GM19452 (cell line): ENCODE results near the gene PYDC2.
"Not testable (repeated sequence)": the region's sequence is repeated elsewhere in the genome, so short reads cannot be mapped to it uniquely, and the experiment has no call there.

Experiments
- ATAC-seq: cut with Tn5 transposase; IDR thresholded peaks from one replicate; pipeline ENCODE4 v1.9.1; 2021; ENCODE audit not compliant: unreplicated experiment

PYDC2 gene

DNA sequence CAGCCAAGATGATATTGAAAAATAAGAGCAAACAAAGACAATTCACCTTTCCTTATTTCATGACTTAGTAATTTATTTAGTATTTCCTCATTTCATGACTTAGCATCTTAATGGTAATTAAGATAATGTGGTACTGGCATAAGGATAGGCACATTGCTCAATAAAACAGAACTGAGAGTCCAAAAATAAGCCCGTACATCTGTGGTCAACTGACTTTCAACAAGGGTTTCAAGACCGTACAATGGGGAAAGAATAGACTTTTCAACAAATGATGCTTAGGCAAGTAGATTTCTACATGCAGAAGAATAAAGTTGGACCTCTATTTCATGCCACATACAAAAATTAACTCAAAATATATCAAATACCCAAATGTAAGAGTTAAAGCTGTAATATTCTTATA is 603 bp upstream of the PYDC2 start:
- no peak for ATAC-seq

DNA sequence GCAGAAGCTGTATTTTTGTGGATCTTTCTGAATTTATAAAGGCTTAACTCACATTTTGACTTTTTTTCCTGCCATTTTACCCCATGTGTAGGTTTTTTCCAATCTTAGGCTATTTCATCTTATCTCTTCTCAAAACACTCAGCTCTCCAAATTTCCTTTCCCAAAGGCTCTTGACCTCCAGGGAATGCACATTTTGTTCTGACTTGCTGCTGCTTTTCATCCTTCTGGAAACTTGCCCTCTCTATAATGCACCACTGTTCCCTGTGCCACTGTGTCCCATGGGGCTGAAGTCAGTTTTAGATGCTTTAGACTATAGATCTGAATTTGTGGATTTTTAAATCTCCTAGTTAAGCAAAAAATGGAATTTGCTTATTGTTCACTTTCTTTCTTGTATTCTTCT is 9.1 kb downstream of the PYDC2 start:
- no peak for ATAC-seq

DNA sequence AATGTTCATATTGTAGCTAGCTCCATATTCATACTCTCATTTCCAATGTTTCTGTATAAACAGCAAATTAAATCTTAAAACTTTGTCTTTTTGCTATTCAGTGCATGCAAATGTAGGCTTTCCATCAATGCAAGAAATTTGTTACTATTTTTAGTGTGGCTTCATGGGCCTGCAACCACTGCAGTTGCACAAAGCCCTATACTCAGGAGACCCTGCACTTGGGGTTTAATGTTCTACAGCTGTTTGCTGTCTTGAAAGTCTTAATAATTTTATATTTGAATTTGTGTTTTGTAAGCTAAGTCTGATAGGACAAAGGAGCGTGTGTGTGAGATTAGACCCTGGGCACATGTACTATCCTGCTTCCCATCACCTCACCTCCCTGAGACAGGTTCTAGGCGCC is 9.6 kb downstream of the PYDC2 start:
- ATAC-seq = no peak

DNA sequence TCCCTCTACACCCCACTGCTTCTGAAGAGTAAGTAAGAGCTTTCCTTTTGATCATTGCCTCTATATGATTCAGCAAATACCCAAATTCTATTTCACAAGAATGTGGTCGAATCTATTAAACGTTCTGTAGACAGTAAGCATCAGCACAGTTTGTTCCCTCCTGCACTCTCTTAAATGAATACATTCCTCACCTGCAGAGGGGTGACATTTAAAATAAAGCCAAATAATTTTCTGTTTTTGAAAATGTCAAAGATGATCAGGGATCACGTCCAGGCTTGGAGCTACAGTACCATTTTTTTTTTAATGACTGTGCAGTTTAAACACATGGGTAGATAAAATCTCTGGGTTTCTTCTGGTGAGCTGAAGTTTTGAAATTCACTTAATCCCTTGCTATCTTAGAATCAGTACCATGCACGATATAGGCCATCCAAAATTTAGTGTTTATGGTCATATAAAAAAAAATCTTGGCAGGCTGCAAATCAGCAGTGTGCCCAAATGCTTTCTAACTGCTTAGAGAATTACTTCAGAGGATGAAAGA is 12.8 kb downstream of the PYDC2 start:
- ATAC-seq = no peak

DNA sequence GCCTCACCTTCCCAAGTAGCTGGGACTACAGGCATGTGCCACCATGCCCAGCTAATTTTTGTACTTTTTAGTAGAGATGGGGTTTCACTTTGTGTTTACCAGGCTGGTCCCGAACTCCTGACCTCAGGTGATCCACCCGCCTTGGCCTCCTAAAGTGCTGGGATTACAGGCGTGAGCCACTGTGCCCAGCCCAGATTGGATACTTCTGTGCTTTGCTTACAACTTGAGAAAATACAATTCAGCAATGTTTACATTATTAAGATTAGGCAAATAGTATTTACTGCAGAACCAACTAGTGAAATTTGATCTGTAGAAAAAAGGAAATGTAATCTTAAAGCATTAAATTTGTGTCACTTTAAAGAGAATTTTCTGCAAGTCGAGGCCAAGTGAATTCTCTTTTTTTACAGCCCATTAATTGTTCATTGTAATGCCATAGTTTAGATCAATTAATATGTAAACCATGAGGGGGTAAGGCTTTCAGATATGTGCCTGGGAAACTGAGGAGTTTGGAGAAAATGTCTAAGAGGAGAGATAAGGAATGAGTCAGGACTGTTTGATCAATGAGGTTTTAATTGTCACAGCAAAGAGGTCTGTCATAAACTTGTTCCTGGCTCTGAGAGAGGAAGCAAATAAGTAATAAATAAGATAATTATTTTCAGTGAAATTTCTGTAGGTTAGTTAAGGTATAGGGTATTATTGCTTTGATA is 15.3 kb downstream of the PYDC2 start:
- ATAC-seq = no peak

DNA sequence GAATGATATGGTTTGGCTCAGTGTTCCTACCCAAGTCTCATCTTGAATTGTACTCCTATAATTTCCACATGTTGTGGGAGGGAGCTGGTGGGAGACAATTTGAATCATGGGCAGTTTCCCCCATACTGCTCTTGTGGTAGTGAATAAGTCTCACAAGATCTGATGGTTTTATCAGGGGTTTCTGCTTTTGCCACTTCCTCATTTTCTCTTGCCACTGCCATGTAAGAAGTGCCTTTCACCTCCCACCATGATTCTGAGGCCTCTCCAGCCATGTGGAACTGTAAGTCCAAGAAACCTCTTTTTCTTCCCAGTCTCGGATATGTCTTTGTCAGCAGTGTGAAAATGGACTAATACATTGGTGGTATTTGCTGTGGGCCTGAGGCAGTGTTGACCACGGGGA is 23.0 kb downstream of the PYDC2 start:
- not testable (repeated sequence) for ATAC-seq

DNA sequence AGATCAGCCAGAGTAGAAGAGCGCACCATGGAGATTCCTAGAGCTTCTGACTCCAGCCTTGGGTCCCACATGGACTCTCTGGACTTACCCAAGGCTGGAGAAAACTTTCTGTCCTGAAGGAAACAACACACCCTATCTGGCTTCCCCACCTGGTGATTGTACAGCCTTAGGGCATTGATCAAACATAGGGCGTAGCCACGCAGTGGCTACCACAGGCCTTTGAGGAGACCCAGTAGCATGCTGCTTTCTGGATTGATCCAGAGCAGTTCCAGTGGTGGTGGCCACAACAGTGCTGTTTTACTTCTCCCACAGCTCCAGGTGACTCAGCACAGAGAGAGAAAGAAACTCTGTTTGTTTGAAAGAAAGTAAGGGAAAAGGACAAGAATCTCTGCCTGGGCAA is 23.5 kb downstream of the PYDC2 start:
- no peak for ATAC-seq

DNA sequence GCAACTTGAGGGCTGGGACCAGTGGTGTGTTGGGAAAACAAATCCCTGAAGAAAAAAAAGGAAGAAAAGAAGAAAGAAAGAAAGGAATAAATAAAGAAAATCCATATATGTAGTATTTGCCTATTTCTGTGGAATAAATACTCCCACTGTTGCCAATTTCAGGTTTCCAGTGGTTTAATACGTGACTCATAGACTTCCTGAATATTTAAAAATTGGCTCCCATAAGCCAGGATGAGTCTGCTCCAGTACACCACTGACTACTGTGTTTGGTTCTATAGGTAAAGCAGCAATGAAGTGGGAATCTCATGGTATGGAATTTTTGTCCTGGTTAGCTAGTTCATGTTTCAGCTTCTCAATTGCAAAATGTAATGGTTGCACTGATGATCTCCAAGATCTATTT is 31.6 kb downstream of the PYDC2 start:
- ATAC-seq = no peak

DNA sequence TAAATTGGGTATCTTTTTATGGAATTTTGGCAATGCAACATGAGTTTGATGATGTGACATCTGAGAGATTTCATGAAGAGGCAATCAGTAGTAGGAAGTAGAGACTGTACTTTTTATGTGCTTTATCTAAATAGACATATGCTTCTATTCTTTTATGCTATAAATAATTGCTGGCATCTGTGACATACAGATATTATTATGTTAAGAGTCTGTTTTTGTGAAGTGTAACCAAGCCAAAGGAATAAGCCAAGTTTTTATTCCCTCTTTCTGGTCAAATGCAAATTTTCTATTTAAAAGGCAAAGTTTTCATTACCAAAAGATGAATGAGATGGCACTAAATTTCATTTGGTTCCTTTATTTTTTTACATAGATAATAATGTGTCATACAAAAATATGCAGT is 32.4 kb downstream of the PYDC2 start:
- no peak for ATAC-seq

DNA sequence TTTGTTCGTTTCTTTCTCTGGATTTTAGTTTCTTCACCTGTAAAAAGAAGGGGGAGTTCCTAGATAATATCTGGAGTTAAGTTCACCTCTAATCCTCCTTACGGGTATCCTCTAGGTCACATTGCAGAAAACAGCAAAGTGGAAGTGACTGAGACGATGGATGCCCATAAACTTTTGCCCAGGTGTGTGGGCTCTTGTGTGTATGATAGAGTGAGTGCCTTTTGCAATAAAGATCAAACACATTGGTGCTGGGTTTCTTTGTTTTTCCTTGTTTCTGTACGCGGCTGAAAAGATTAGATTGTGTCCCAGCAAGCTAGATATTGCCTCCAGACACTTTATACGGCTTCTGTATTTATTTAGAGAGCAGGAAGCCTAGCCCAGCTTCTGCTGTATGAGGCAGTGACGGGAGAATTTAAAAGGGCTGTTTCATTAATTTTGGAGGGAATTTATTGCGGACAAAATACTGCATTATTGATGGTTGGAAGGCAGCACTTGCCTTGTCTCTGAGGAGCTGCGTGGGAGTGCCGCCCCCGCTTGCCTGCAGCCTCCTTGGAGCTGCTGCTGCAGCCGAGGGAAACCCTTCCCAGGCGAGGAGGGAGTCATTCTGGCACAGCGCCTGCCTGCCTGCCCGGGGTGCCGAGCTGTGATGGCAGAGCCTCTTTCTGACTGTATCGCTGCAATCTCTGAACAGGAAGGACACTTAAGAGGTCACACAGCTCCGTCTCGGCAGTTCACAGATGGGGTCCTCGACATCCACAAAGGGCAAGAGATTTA is 38.5 kb downstream of the PYDC2 start:
- ATAC-seq = no peak

DNA sequence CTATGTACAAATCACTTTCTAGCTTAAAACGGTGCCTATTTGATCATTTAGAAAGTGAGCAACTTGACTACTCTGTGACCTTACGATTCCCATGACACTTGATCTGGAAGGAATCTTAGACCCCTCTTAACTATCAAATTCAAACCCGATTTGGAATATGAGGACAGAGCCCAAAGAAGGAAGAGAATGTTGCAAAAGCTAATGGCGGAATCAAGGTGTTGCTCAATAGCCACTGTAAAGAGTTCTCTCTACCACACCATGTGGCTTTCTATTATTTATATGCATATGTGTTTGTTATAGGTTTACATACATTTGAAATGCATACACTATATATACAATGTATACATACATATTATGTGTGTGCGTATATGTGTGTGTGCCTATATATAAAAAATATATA is 39.9 kb downstream of the PYDC2 start:
- no peak for ATAC-seq

DNA sequence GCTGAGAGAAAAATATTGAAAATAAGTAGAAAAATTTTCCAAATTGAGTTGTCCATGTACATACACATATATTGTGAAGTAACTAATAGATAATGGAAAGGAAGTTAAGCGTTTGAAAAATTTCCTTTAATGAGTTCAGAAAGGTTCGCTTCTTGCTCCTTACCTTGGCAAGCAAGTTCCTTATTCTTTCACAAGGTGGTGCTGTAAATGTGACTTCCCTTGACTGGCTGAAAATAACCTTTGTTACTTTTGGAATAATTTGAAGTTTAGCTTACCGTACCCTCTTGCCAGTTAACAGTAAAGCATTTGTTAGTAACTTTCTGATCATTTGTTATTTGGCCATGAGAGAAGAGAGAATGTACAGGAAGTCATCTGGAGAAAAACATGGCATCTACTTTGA is 41.6 kb downstream of the PYDC2 start:
- ATAC-seq = no peak

DNA sequence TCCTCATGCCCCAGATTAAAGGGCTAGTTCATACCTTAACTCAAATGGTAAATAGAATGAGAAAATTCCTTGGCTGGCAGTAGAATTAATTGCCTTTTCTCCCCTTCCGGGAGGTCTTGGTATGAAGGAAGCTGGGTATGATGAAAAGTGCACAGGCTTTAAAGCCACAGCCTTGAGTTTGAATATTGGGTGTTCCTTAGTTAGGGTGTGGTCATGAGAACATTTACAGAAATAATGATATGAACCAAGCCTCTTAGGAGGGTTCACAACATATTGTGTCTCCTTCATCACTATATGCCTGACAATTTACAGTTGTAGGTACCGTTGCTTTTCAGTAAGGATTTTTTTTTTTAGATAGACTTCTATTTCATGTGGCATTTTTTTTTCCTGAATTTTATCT is 48.1 kb downstream of the PYDC2 start:
- no peak for ATAC-seq
